Activated gamma-delta T cell treated with anti-CD3 and anti-CD28 coated beads, Interleukin-2, amount 50 U/mL, for 16 hours (primary cell): ENCODE results near the gene ARHGAP26.

Experiments used
- DNase-seq: peaks from one replicate; pipeline ENCODE4 v3.0.0-alpha.2; 2020; ENCODE audit warnings: low read depth

ARHGAP26 gene

GRCh38 chr5:143227301-143227700, 457.1 kb downstream of the ARHGAP26 start:
- no peak for DNase-seq

GRCh38 chr5:143228597-143229293, 458.6 kb downstream of the ARHGAP26 start:
- DNase-seq, result no peak

GRCh38 chr5:143229426-143229895, 459.3 kb downstream of the ARHGAP26 start:
- DNase-seq, result no peak

GRCh38 chr5:143229896-143230675, 459.9 kb downstream of the ARHGAP26 start:
- no peak for DNase-seq

- DNase-seq, result no peak
Measured at GRCh38 chr5:143230676-143230996, 460.5 kb downstream of the ARHGAP26 start.

GRCh38 chr5:143231416-143231815, 461.2 kb downstream of the ARHGAP26 start:
- no peak for DNase-seq

- DNase-seq, result no peak
Measured at GRCh38 chr5:143231973-143232812, 462.0 kb downstream of the ARHGAP26 start.

GRCh38 chr5:143233031-143233430, 462.9 kb downstream of the ARHGAP26 start:
- no peak for DNase-seq

GRCh38 chr5:143234162-143234842, 464.1 kb downstream of the ARHGAP26 start:
- no peak for DNase-seq

- DNase-seq, result no peak
Measured at GRCh38 chr5:143235423-143235822, 465.2 kb downstream of the ARHGAP26 start.

GRCh38 chr5:143236682-143237081, 466.5 kb downstream of the ARHGAP26 start:
- no peak for DNase-seq

- DNase-seq, result no peak
Measured at GRCh38 chr5:143237664-143238063, 467.5 kb downstream of the ARHGAP26 start.

GRCh38 chr5:143238620-143239019, 468.4 kb downstream of the ARHGAP26 start:
- DNase-seq, result no peak

- DNase-seq, result no peak
Measured at GRCh38 chr5:143239882-143240518, 469.8 kb downstream of the ARHGAP26 start.

GRCh38 chr5:143241892-143242291, 471.7 kb downstream of the ARHGAP26 start:
- no peak for DNase-seq

- no peak for DNase-seq
Measured at GRCh38 chr5:143243103-143243502, 472.9 kb downstream of the ARHGAP26 start.

- no peak for DNase-seq
Measured at GRCh38 chr5:143244000-143244736, 474.0 kb downstream of the ARHGAP26 start.

- no peak for DNase-seq
Measured at GRCh38 chr5:143244990-143245389, 474.8 kb downstream of the ARHGAP26 start.

GRCh38 chr5:143245929-143246561, 475.9 kb downstream of the ARHGAP26 start:
- no peak for DNase-seq

- no peak for DNase-seq
Measured at GRCh38 chr5:143247134-143247815, 477.1 kb downstream of the ARHGAP26 start.
